PC-9 (cell line): ENCODE measurements around the gene SPATA25. TPM values are rescaled to one million over a fixed set of nuclear protein-coding genes. Genes with fewer than 3 reads are reported as not detected.
A peak's percentile ranks its signal among the peaks of the same experiment; 100 is the strongest.

ENCODE experiments used
- Bru-seq: library from RNA; stranded (reverse); fragments of 400-500 nt; gene quantifications from one replicate; lab custom pipeline; 2021; lab: Mats Ljungman, UMichigan
- BruChase-seq, 2 experiments: library from RNA; stranded (reverse); fragments of 400-500 nt; gene quantifications; one replicate each; lab custom pipeline; 2021; lab: Mats Ljungman, UMichigan
- BruUV-seq: library from RNA; stranded (reverse); fragments of 400-500 nt; replicated peaks from 2 replicates; lab custom pipeline; 2021; lab: Mats Ljungman, UMichigan
- CTCF ChIA-PET: fragments of 300-600 bp; sonication (Branson Sonifier 250); formaldehyde crosslinking; loops from one replicate; lab custom pipeline; 2022; ENCODE audit warnings: antibody characterized with exemption; lab: Charles Lee
- POLR2A ChIA-PET: fragments of 300-600 bp; sonication (Branson Sonifier 250); formaldehyde crosslinking; loops from one replicate; lab custom pipeline; 2022; ENCODE audit warnings: antibody characterized with exemption; ENCODE audit not compliant: unreplicated experiment; lab: Charles Lee
- DNase-seq, 2 experiments: peaks; one replicate each; pipeline versions ENCODE4 v3.0.0 to v3.0.0-alpha.2; 2015 to 2022; ENCODE audit warnings: mixed read lengths in 1 of 2
- H2AFZ ChIP-seq: fragments of 200-600 bp; sonication (generic); 2 replicates; pipeline ENCODE4 v1.8.1; 2017; ENCODE audit warnings: antibody characterized with exemption
- H3F3A ChIP-seq: fragments of 200-600 bp; sonication (generic); 2 replicates; pipeline ENCODE4 v1.8.1; 2017; ENCODE audit warnings: antibody characterized with exemption, mild to moderate bottlenecking, low read depth; ENCODE audit not compliant: insufficient read depth
- H3K27ac ChIP-seq: fragments of 200-600 bp; sonication (generic); 2 replicates; pipeline ENCODE4 v1.6.1; 2016; ENCODE audit warnings: mixed run types
- H3K27me3 ChIP-seq: fragments of 200-600 bp; sonication (generic); 2 replicates; pipeline ENCODE4 v1.6.1; 2016; ENCODE audit warnings: low read depth, mixed run types; ENCODE audit not compliant: insufficient read depth
- H3K36me3 ChIP-seq: fragments of 200-600 bp; sonication (generic); 2 replicates; pipeline ENCODE4 v1.6.1; 2016; ENCODE audit warnings: low read depth, mixed run types
- H3K4me1 ChIP-seq: fragments of 200-600 bp; sonication (generic); replicated peaks from 2 replicates; pipeline ENCODE4 v1.6.1; 2016; ENCODE audit warnings: mixed run types; ENCODE audit not compliant: insufficient read depth
- H3K4me2 ChIP-seq: fragments of 200-600 bp; sonication (generic); 2 replicates; pipeline ENCODE4 v1.6.1; 2017; ENCODE audit warnings: mixed run types
- H3K4me3 ChIP-seq: fragments of 200-600 bp; sonication (generic); 2 replicates; pipeline ENCODE4 v1.6.1; 2016; ENCODE audit warnings: mixed run types
- H3K79me2 ChIP-seq: fragments of 200-600 bp; sonication (generic); 2 replicates; pipeline ENCODE4 v1.6.1; 2017; ENCODE audit warnings: low read depth, mixed run types
- H3K9me2 ChIP-seq: fragments of 200-600 bp; sonication (generic); 2 replicates; pipeline ENCODE4 v1.8.1; 2017; ENCODE audit warnings: mild to moderate bottlenecking; ENCODE audit not compliant: insufficient read depth
- H3K9me3 ChIP-seq: fragments of 200-600 bp; sonication (generic); 2 replicates; pipeline ENCODE4 v1.8.1; 2016; ENCODE audit warnings: low read depth; ENCODE audit not compliant: insufficient read depth
- H4K20me1 ChIP-seq: fragments of 200-600 bp; sonication (generic); 2 replicates; pipeline ENCODE4 v1.8.1; 2017; ENCODE audit not compliant: insufficient read depth
- CTCF ChIP-seq: fragments of 200-600 bp; sonication (generic); conservative IDR thresholded peaks from 2 replicates; pipeline ENCODE4 v1.6.1; 2017; ENCODE audit warnings: mixed run types, antibody characterized with exemption, mild to moderate bottlenecking, moderate library complexity
- EZH2 ChIP-seq: fragments of 200-600 bp; sonication (generic); IDR thresholded peaks from 2 replicates; pipeline ENCODE4 v1.8.0; 2017; ENCODE audit warnings: antibody characterized with exemption, low read depth
- intact Hi-C: fragments of 100-400 bp; cut with micrococcal nuclease; formaldehyde crosslinking; loops from one replicate; pipeline ENCODE4 v1.10.0; 2022; ENCODE audit not compliant: unreplicated experiment
- long read RNA-seq: library from polyadenylated mRNA; stranded (forward); transcript quantifications from one replicate; pipeline ENCODE4 v2.0.0, GENCODE V29; 2022
- total RNA-seq: library from RNA; stranded (reverse); gene quantifications from 2 replicates; pipeline ENCODE4 v1.2.3, GENCODE V29; 2021

The SPATA25 gene
- 5.2 and 6.3 TPM in 2 replicates for total RNA-seq
- Bru-seq, nascent RNA = percentile 55 among the genes with signal in this experiment
- percentile 60 among the genes with signal in this experiment for BruChase-seq, experiment 1, labeled RNA remaining after a 2-hour chase
- BruChase-seq, experiment 2, labeled RNA remaining after a 6-hour chase = percentile 51 among the genes with signal in this experiment
- long read RNA-seq, partial matches to known transcripts = 0 of 1 reads
- long read RNA-seq, other reads (novel, unspliced or antisense) = 1 of 1 reads

- Histone ChIP-seq H3K79me2 (peaks cover 28% of the 10 kb centered on the region), H3K9me2 (no peaks in the 10 kb centered on the region), H3K4me3 (no peak within 1 kb of the TSS), H3K27me3 (no peaks in the 10 kb centered on the region), H3F3A (peaks cover 49% of the 10 kb centered on the region), H4K20me1 (no peaks in the 10 kb centered on the region), H3K36me3 (peaks cover 12% of the 10 kb centered on the region), H3K9me3 (no peaks in the 10 kb centered on the region), H3K27ac (no peak within 1 kb of the TSS), H2AFZ (no peak within 1 kb of the TSS), H3K4me1 (peaks cover 34% of the 10 kb centered on the region), H3K4me2 (no peak within 1 kb of the TSS)
- ChIA-PET POLR2A (no interaction called here), CTCF (no interaction called here)
- intact Hi-C loops = no loop called here
- no TSS peak for BruUV-seq
- no peak for DNase-seq
- no peak for TF ChIP-seq EZH2
Measured at GRCh38 chr20:45887346-45887715, at the start of gene SPATA25. TSS of gene SPATA25 (minus strand) at chr20:45887622. CDS start at chr20:45887590, 32 bp downstream.

- intact Hi-C loops = loop anchor here (2.0 kb wide), 2 partner anchors 25 to 37 kb away; partner anchors contain the start of gene ZNF335
- H3K4me2 ChIP-seq = peak overlapping the region; percentile 95
- ChIA-PET POLR2A (interaction anchor here (0.6 to 1.0 kb wide), 12 partner anchors 13 to 1424 kb away, joined by 3 to 31 read pairs (median 10); partner anchors contain the start of genes DNTTIP1 and WFDC3), CTCF (interaction anchor here (0.6 to 1.0 kb wide), 2 partner anchors 36 to 47 kb away, joined by 5 to 7 read pairs; no protein-coding TSS in a partner anchor)
- peaks cover 15% of the 10 kb centered on the region for H3F3A ChIP-seq
- H4K20me1 ChIP-seq = peaks cover 22% of the 10 kb centered on the region
- no peaks in the 10 kb centered on the region for H3K9me2 ChIP-seq
- peaks cover 13% of the 10 kb centered on the region; the same call in 1 of the 2 replicates for H3K36me3 ChIP-seq
- peak overlapping the region; percentile 41 for H3K27ac ChIP-seq
- H3K4me3 ChIP-seq = peak overlapping the region; percentile 73
- no peak for DNase-seq
- TF ChIP-seq EZH2 = no peak
- no peak for TF ChIP-seq CTCF
- H3K27me3 ChIP-seq = no peaks in the 10 kb centered on the region
- peak overlapping the region; percentile 70 for H2AFZ ChIP-seq
- H3K9me3 ChIP-seq = no peaks in the 10 kb centered on the region
- peaks cover 39% of the 10 kb centered on the region for H3K79me2 ChIP-seq
- TSS peak; percentile 59 for BruUV-seq
- peaks cover 11% of the 10 kb centered on the region for H3K4me1 ChIP-seq
Measured at GRCh38 chr20:45935416-45936046, 48.1 kb upstream of the SPATA25 start.

GRCh38 chr20:45934586-45935415 is 47.4 kb upstream of the SPATA25 start, which contains the start of gene PCIF1:
TSS of gene PCIF1 (plus strand) at chr20:45934683. CDS start at chr20:45939000, 4,317 bp downstream.
- peak within 1 kb of the TSS; percentile 80 for H2AFZ ChIP-seq
- no peaks in the 10 kb centered on the region for H3K9me2 ChIP-seq
- CTCF ChIA-PET = interaction anchor here (0.6 to 1.0 kb wide), 2 partner anchors 36 to 46 kb away, joined by 5 to 7 read pairs; no protein-coding TSS in a partner anchor
- H3K79me2 ChIP-seq = peaks cover 39% of the 10 kb centered on the region
- no peak for TF ChIP-seq CTCF
- TF ChIP-seq EZH2 = no peak
- intact Hi-C loops = loop anchor here (1.0 to 2.0 kb wide), 3 partner anchors 24 to 40 kb away; partner anchors contain the start of gene ZNF335
- peaks cover 10% of the 10 kb centered on the region; the same call in 1 of the 2 replicates for H3K36me3 ChIP-seq
- peak within 1 kb of the TSS; percentile 93 for H3K27ac ChIP-seq
- peaks cover 27% of the 10 kb centered on the region for H4K20me1 ChIP-seq
- BruUV-seq = no TSS peak
- no peaks in the 10 kb centered on the region for H3K27me3 ChIP-seq
- H3K4me3 ChIP-seq = peak within 1 kb of the TSS; percentile 73
- POLR2A ChIA-PET = interaction anchor here (0.5 to 1.0 kb wide), 14 partner anchors 12 to 1424 kb away, joined by 3 to 31 read pairs (median 9); partner anchors contain the start of genes DNTTIP1 and WFDC3
- peak; percentile 88 to 98 for DNase-seq
- peaks cover 15% of the 10 kb centered on the region for H3F3A ChIP-seq
- H3K9me3 ChIP-seq = no peaks in the 10 kb centered on the region
- peaks cover 11% of the 10 kb centered on the region for H3K4me1 ChIP-seq
- peak within 1 kb of the TSS; percentile 95 for H3K4me2 ChIP-seq
